CD4-positive, alpha-beta T cell treated with Interleukin-4 for 1 hour (primary cell): ENCODE measurements around the gene AKR1C4.
"Not testable (repeated sequence)": the region's sequence is repeated elsewhere in the genome, so short reads cannot be mapped to it uniquely, and the experiment has no call there.

Experiments used
- DNase-seq, 2 donors: peaks; one replicate each; pipeline ENCODE4 v3.0.0-alpha.2; 2020 to 2022

Gene AKR1C4

DNA sequence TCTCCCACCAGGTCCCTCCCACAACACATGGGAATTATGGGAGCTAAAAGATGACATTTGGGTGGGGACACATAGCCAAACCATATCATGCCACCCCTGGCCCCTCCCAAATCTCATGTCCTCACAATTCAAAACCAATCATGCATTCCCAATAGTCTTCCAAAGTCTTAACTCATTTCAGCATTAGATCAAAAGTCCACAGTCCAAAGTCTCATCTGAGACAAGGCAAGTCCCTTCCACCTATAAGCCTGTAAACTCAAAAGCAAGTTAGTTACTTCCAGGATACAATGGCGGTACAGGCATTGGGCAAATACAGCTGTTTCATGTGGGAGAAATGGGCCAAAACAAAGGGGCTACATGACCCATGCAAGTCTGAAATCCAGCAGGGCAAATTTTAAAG lies 13.1 kb downstream of the AKR1C4 start:
- DNase-seq, result not testable (repeated sequence)

DNA sequence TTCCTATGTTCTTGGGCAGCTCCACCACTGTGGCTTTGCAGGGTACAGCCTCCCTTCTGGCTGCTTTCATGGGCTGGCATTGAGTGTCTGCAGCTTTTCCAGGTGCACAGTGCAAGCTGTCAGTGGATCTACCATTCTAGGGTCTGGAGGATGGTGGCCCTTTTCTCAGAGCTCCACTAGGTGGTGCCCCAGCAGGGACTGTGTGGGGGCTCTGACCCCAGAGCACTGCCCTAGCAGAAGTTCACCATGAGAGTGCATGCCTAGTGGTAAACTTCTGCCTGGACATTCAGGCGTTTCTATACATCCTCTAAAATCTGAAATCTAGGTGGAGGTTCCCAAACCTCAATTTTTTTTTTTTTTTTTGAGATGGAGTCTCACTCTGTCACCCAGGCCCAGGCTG lies 13.6 kb downstream of the AKR1C4 start:
- not testable (repeated sequence) for DNase-seq

DNA sequence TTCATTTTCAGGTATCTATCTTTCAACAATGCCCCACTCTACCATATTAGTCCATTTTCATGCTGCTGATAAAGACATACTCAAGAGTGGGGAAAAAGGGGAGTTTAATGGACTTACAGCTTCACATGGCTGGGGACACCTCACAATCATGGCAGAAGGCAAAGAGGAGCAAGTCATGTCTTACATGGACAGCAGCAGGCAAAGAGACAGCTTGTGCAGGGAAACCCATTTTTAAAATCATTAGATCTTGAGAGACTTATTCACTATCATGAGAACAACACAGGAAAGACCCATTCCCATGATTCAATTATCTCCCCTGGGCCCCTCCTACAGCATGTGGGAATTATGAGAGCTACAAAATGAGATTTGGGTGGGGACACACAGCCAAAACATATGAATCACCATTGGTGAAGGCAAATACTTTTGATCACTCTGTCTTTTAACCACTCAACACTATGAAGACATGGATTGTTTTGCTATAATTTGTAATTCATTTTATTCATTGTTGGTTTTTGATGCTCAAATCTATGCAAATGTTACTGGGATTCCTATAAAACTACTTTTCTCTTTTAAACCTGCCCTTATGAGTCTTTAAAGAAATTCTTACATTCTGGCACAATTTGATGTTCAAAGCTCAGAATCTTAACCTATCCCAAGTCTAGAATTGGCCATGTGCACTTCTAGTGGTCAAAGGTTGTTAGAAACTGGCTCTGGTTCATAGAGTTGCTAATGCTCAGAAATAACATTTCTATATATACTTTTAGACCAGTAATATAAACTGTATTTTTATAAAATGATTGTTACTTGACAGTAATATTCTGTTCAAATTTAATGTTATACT lies 15.3 kb downstream of the AKR1C4 start:
- no peak for DNase-seq

DNA sequence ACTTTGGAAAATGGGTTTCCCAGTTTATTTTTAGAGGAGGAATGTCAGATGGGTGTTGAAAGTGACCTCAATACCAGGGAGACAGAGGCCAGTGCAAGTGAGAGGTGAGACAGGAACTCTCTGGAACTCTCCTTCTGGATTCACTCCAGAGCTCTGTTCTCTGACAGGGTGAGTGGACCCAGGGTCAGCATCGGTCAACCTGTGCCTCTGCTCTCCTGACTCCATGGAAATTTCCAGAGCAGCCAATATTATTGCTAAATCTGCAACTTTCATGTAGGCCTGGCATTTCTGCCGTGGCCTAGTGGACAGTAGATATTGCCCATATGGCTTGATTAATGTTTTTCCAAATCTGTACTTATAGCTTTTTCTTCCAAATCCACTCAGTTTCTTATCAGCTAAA lies 20.2 kb downstream of the AKR1C4 start:
- no peak for DNase-seq

DNA sequence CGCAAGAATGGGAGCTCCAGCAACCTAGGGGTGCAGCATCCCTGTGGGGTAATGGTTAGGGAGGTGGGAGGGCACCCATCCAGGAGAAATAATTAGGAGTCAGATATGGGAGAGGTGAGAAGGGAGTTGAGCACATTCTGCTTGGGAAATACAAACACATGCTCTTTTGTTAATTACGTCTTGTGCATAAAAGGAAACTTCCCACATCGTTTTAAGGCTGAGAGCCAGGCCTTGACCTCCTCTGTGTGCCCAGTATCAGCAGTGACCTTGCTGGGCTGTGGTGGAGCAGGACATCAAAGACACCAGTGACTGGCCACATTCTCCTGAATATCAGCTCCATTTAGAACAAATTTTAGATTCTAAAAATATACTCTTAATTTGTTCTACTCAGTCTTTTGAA lies 22.6 kb downstream of the AKR1C4 start:
- no peak for DNase-seq

DNA sequence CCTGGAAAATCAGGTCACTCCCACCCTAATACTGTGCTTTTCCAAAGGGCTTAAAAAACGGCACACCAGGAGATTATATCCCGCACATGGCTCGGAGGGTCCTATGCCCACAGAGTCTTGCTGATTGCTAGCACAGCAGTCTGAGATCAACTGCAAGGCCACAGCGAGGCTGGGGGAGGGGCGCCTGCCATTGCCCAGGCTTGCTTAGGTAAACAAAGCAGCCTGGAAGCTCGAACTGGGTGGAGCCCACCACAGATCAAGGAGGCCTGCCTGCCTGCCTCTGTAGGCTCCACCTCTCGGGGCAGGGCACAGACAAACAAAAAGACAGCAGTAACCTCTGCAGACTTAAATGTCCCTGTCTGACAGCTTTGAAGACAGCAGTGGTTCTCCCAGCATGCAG lies 26.3 kb downstream of the AKR1C4 start:
- DNase-seq, result not testable (repeated sequence)

DNA sequence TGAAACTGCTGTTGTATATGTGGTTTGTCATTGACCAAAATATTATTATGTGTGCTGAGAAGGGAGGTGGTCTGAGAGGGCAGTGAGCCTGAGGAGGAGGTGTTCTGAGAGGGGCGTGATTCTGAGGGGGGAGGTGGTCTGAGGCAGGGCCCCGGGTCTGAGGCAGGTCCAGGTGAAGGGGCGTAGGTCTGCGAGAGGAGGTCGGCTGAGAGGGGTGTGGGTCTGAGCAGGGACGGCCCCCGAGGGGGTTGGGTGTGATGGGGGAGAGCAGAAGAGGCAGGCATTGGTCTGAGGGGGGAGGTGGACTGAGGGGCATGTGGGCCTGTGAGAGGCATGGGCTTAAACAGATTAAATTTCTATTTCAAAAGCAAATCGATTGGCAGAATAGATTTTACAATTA lies 32.4 kb downstream of the AKR1C4 start:
- DNase-seq, result no peak

DNA sequence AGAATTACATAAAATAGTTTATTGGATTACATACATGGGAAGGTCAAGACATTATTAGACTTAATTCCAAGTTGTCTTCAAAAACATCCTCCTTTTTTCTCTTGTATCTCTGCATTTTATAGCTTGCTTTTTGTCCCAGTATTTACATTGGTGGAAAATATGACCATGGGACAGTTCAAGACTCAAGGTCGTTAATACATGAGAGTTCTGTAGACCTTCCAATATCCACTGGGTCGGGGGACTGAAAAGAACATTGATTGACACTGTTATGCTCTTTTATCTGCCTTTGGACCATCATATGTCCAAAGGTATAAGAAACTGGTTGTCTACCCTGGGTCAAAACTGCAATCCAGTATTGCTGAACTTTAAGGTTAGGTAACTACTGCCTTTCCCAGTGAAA lies 36.7 kb downstream of the AKR1C4 start:
- no peak for DNase-seq

DNA sequence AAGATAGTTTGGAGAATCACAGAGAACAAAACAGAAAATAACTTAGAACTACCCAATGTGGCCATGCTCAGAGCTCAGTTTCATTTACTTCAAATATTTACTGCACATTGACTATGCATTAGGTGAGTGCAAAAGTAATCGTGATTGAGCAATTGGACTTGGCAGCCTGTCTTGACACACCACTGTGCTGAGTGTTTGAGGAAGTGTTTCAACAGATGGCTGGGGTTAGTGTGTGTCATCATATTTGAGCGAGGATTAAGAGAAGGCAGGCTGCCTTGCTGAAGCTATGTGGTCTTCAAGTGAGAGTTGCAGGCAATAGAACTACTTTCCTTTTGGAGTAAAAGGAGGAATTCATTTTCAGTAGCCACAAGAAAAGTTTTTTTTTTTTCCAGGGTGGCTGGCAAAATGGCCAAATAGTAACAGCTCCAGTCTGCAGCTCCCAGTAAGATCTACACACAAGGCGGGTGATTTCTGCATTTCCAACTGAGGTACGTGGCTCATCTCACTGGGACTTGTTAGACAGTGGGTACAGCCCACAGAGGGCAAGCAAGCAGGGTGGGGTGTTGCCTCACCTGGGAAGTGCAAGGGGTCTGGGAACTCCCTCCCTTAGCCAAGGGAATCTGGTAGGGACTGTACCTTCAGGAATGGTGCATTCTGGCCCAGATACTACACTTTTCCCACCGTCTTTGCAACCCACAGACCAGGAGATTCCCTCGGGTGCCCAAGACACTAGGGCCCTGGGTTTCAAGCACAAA lies 37.6 kb downstream of the AKR1C4 start:
- peak in 1 of 2 donors; percentile 36 for DNase-seq

DNA sequence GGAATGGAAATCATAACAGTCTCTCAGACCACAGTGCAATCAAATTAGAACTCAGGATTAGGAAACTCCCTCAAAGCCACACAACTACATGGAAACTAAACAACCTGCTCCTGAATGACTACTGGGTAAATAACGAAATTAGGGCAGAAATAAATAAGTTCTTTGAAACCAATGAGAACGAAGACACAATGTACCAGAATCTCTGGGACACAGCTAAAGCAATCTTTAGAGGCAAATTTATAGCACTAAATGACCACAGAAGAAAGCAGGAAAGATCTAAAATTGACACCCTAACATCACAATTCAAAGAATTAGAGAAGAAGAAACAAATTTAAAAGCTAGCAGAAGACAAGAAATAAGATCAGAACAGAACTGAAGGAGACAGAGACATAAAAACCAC lies 40.9 kb downstream of the AKR1C4 start:
- not testable (repeated sequence) for DNase-seq

DNA sequence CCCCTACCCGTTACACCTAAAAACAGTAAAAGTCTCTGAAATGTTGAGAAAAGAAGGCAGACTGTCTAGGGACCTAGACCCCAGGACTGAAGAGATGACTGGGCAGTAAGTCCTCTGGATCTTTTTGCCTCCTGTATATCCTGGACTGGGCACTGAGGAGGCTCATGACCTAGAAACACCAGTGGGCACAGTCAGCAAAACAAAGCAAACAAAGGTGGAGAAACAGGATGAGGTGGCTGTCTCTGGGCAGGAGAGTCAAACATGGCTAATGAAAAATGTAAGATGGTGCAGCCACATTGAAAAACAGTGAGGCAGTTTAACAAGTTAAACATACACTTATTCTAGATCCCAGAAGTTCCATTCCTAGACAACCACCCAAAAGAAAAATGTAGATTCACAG lies 45.9 kb downstream of the AKR1C4 start:
- DNase-seq, result no peak

DNA sequence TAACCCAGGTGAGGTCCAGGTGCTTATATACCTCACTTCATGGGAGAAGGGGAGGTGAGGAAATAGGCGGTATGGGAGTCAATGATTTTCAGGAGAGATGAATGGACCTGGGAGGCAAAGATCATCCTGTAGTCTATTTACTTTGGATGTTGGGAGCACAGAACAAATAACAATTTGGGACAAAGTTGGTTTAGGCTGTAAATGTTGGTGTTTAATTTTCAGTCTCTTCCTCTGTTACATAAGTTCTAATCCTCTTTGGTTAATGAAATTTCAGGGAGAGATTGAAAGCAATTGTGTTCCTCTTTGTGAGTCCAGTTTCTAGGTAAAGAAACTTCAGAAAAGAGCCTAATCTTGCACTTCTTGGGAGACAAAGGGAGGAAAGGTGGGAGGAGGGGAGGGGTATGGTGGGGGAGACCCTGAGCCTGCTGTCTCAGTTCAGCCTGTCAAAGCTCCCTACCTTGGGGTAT lies 46.9 kb downstream of the AKR1C4 start:
- DNase-seq, result no peak

DNA sequence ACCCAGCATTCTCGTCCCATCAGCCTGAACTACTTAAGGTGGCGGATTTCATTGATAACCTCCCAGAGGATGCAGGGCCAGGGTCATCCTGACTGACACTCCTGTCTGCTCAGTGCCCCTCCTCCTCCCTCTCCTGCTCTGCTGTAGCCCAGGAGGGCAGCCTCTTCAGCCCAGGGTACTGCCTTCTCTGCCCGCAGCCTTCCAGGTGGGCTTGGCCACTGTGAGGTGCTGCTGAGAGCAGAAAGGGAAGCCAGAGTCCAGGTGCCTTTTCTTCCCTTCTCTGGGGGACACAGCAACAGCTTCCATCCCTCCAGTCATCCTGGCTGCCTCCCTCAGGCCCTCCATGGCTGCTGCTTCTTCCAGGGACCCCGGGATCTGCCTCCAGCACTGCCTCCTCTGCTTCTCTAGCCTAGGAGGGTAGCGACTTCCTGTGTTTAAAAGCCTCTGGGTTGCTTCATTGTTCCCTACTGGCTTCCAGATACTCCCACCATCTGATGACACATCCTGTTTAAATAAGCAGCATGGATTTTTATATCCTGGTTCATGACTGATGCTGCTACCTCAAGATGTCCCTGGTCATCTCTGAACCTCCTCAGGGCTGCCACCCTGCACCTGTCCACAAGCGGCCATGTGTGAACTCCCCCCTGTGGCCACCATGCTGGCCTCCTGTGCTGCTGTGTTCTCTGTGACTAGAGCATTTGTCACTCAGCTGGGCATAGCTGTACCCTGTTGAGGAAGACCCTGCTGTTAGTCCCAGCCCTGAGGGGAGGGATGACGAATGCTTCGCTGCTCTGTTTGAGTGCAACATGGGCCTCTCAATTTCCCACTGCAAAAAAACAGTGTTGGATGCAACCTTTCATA lies 55.8 kb downstream of the AKR1C4 start:
- no peak for DNase-seq

DNA sequence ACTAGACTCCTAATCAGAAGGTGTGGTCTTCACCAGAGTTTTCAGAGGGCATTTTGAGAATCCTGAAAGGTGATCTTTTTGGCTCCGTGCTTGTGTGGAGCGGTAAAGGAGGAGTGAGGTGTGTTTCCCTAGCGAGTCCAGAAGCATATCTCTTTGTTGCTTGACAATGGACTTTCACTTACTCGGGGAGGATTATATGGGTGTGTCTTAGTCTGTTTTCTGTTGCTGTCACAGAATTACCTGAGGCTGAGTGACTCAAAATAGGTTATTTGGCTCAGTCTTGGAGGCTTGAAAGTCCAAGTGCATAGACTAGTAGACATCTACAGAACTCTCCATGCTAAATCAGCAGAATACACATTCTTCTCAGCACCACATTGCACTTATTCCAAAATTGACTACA lies 57.9 kb downstream of the AKR1C4 start:
- no peak for DNase-seq

DNA sequence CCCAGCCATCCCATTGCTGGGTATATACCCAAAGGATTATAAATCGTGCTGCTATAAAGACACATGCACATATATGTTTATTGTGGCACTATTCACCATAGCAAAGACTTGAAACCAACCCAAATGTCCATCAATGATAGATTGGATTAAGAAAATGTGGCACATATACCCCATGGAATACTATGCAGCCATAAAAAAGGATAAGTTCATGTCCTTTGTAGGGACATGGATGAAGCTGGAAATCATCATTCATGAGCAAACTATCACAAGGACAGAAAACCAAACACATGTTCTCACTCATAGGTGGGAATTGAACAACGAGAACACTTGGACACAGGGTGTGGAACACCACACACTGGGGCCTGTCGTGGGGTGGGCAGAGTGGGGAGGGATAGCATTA lies 61.1 kb downstream of the AKR1C4 start:
- DNase-seq, result not testable (repeated sequence)

DNA sequence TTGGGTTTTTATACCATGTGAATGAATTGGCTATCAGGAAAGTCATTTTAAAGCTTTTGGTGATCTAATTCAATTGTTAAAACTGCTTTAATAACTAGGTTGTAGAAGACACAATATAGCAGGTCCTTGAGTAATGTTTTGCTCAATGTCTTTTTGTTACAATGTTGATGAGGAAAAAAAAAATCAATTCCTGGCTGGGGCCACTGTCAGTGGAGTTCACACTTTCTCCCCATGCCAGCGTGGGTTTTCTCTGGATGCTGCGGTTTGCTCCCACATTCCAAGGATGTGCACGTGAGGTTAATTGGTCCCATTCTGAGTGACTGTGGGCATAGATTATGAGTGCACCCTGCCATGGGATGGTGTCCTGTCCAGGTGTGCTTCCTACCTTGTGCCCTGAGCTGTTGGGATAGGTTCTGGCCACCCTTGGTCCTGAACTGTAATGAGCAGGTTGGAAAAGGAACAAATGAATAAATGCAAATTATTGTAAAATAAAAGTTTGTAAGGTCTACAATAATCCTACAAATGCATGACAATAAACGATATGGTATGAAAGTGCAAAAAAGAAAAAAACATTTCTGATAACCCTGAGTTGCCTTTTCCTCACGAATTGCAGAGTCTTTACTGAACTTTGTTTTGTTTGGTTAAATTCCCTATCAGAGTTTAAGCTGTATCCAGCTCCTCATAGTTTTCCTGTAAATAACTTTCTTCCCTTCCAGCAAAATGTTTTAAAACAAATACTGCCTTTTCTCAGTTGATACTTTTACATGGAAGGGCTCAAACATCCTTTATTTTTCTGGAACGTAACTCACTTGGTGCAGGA lies 62.7 kb downstream of the AKR1C4 start:
- no peak for DNase-seq

DNA sequence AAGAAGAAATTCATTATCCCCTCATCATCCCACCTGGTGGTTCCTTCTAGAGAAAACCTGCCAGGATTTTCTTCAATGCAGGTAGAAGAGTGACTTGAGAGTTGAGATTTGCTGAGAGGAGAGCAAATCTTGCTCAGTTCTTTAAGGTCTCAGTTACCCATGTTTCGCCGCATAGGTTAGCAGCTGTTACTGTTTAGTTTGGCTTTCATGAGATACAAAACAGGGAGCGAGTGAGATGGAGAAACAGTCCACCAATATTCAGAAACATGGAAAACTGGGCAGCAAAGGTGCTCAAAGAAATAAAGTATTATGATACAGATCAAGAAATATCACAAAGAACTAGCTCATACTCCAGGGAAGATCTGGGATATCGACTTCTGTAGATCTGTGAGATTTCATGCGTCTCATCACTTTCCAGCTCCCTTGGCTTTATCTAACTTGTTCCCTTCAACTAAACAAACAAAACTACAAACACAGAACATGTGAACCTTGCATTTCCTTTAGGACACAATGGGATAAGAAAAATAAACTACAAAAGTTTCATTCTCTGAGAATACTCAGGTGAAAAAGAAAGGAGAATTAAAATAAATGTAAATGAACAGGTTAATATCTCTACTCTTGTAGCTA lies 63.4 kb downstream of the AKR1C4 start:
- no peak for DNase-seq

DNA sequence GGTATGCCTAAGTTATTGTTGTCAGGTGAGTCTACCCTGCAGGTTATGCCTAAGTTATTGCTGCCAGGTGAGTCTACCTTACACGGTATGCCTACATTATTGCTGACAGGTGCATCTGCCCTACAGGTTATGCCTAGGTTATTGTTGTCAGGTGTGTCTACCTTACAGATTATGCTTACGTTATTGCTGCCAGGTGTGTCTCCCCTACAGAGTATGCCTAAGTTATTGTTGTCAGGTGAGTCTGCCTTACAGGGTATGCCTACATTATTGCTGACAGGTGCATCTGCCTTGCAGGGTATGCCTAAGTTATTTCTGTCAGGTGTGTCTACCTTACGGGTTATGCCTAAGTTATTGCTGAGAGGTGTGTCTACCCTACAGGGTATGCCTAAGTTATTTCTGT lies 64.2 kb downstream of the AKR1C4 start:
- DNase-seq, result no peak

DNA sequence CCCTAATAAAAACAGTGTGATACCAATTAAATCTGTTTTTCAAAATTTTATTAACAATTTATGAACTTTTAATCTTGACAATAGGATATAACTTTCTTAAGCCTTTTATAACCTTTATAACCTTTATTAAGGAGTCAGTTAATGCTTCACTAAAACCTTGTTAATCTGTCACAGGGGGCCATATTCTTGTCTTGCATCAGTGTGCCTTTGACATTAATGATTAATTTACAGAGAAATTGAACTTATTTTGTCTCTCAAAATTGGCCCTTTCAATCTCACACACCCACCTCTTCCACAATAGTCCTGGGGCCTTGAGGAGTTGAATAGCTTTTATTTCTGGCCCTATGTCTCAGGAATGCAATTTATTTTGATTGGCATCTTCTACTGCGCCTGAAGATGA lies 68.5 kb downstream of the AKR1C4 start:
- no peak for DNase-seq

DNA sequence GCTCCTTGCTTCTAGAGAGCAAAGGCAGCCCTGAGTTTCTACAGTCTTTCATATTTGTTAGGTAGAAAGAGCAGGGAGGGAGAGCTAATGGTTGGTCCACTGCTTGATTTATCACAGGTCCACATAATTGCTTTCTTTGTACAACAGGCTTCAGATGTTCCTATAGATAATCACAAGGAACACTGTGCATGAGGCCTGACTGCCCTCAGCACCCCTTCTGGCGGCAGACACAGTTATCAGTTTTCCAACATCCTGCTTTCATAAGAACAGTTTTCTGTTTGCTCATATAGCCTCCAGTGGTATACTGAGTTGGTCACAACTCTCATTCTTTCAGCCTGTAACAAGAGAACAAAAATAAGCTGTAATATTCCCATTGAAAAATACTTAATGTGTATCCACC lies 69.7 kb downstream of the AKR1C4 start:
- no peak for DNase-seq

DNA sequence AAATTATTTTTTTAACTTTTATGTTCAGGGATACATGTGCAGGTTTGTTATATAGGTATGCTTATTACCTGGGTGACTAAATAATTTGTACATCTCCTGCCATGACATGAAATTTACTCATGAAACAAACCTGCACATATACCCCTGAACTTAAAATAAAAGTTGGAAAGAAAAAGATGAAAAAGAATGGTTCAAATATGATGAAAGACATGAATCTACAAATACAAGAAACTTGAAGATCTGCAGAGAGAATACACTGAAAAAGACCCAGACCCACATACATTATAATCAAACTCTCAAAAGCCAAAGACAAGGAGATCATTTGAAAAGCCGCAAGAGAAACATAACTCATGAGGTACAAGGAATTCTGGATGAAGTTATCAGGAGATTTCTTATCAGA lies 70.2 kb downstream of the AKR1C4 start:
- DNase-seq, result no peak

DNA sequence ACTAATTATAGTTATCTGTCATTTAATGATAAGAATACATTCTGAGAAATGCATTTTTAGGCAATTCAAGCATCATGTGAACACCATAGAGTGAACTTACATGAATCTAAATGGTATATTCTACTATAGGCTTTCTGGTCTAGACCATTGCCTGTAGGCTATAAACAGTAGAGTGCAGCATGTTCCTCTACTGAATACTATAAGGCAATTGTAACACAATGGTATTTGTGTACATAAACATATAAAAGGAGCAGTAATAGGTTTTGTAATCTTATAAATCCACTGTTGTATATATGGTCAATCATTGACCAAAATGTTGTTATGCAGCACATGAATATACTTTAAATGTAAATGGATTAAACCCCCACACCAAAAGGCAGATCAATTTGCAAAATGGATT lies 71.6 kb downstream of the AKR1C4 start:
- no peak for DNase-seq
